ENCODE measurements around the gene STX4. TPM values are rescaled to one million over a fixed set of nuclear protein-coding genes. Genes with fewer than 3 reads are reported as not detected.

STX4 gene
- total RNA-seq, 1 donor from 2014 or later = 48.0 TPM

DNA sequence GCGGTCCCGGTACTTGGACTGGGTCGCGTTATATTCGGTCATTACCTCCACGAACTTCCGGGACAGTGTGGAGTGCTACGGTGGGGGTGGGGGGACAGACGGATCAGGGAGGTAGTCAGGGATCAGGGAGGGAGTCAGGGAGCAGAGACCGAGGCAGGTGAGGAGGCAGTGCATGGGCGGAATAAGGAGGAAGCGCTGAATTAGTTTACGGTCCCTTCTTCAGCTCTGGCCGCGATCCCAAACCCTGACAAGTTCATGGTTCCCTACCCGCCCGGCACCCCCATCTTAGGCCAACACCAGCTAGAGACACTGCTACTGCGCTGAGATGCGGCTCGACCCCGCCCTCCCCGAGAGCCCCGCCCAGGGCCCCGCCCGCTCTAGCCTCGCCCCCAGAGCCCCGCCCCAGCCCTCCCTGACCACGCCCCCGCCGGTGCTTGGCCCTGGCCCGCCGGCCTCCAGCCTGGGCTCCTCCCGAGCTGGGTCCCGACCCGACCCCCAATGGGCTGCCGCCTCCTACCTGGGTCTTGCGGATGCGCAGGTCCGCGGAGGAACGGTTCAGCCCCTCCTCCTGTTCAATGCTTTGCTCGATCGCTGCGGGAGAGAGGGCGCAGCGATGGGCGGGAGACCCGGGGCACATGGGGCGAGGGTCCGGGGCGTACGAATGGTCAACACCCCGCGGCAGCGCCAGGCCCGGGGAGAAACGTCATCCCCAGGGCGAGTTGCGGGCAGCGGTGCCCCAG, 36.2 kb upstream of the STX4 start:
- peak overlapping the region; percentile 75 for H3K4me3 Mint-ChIP-seq (ENCODE audit: unreplicated experiment)
- TF ChIP-seq, protein P1, sequence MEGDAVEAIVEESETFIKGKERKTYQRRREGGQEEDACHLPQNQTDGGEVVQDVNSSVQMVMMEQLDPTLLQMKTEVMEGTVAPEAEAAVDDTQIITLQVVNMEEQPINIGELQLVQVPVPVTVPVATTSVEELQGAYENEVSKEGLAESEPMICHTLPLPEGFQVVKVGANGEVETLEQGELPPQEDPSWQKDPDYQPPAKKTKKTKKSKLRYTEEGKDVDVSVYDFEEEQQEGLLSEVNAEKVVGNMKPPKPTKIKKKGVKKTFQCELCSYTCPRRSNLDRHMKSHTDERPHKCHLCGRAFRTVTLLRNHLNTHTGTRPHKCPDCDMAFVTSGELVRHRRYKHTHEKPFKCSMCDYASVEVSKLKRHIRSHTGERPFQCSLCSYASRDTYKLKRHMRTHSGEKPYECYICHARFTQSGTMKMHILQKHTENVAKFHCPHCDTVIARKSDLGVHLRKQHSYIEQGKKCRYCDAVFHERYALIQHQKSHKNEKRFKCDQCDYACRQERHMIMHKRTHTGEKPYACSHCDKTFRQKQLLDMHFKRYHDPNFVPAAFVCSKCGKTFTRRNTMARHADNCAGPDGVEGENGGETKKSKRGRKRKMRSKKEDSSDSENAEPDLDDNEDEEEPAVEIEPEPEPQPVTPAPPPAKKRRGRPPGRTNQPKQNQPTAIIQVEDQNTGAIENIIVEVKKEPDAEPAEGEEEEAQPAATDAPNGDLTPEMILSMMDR (IDR thresholded peaks at IDR 0.05) = no peak
- H3K9me3 Mint-ChIP-seq (ENCODE audit: low read depth) = no peaks in the 10 kb centered on the region
- H3K36me3 Mint-ChIP-seq (ENCODE audit: low read depth) = no peaks in the 10 kb centered on the region
- H3K27me3 Mint-ChIP-seq (ENCODE audit: low read depth) = no peaks in the 10 kb centered on the region
- H3K4me1 Mint-ChIP-seq (ENCODE audit: low read depth) = peaks cover 31% of the 10 kb centered on the region
- H3K27ac Mint-ChIP-seq (ENCODE audit: unreplicated experiment) = peak overlapping the region; percentile 90
- DNase-seq (ENCODE audit: low spot score) = no peak

- Mint-ChIP-seq H3K9me3 (ENCODE audit: low read depth) (no peaks in the 10 kb centered on the region), H3K27me3 (ENCODE audit: low read depth) (no peaks in the 10 kb centered on the region), H3K36me3 (ENCODE audit: low read depth) (no peaks in the 10 kb centered on the region), H3K4me3 (ENCODE audit: unreplicated experiment) (peak overlapping the region; percentile 75), H3K27ac (ENCODE audit: unreplicated experiment) (peak overlapping the region; percentile 90), H3K4me1 (ENCODE audit: low read depth) (peaks cover 31% of the 10 kb centered on the region)
- TF ChIP-seq, protein P1 (IDR thresholded peaks at IDR 0.05) = no peak
- DNase-seq (ENCODE audit: low spot score) = no peak
These were observed 35.3 kb upstream of the STX4 start for GRCh38 chr16:30997725-30998711.

- peaks cover 33% of the 10 kb centered on the region for H3K4me1 Mint-ChIP-seq (ENCODE audit: low read depth)
- no peaks in the 10 kb centered on the region for H3K9me3 Mint-ChIP-seq (ENCODE audit: low read depth)
- TF ChIP-seq, protein P1 (IDR thresholded peaks at IDR 0.05) = no peak
- H3K27ac Mint-ChIP-seq (ENCODE audit: unreplicated experiment) = peak overlapping the region; percentile 90
- no peaks in the 10 kb centered on the region for H3K27me3 Mint-ChIP-seq (ENCODE audit: low read depth)
- no peak for DNase-seq (ENCODE audit: low spot score)
- no peak overlapping the region for H3K4me3 Mint-ChIP-seq (ENCODE audit: unreplicated experiment)
- H3K36me3 Mint-ChIP-seq (ENCODE audit: low read depth) = no peaks in the 10 kb centered on the region
These were observed 34.3 kb upstream of the STX4 start for GRCh38 chr16:30998852-30999761.

GRCh38 chr16:31000671-31001382, 32.5 kb upstream of the STX4 start:
- TF ChIP-seq, protein P1 (IDR thresholded peaks at IDR 0.05) = no peak
- H3K4me1 Mint-ChIP-seq (ENCODE audit: low read depth) = peaks cover 33% of the 10 kb centered on the region
- H3K27me3 Mint-ChIP-seq (ENCODE audit: low read depth) = no peaks in the 10 kb centered on the region
- H3K27ac Mint-ChIP-seq (ENCODE audit: unreplicated experiment) = no peak overlapping the region
- H3K9me3 Mint-ChIP-seq (ENCODE audit: low read depth) = no peaks in the 10 kb centered on the region
- no peaks in the 10 kb centered on the region for H3K36me3 Mint-ChIP-seq (ENCODE audit: low read depth)
- no peak overlapping the region for H3K4me3 Mint-ChIP-seq (ENCODE audit: unreplicated experiment)
- no peak for DNase-seq (ENCODE audit: low spot score)
